Activated T-helper 1 cell treated with anti-CD3 and anti-CD28 coated beads, Interleukin-2, amount 50 U/mL, for 16 hours (primary cell): ENCODE measurements around the gene IGIP.
"Not testable (repeated sequence)": the region's sequence is repeated elsewhere in the genome, so short reads cannot be mapped to it uniquely, and the experiment has no call there.

Experiments
- DNase-seq, 2 donors: peaks; one replicate each; pipeline ENCODE4 v3.0.0-alpha.2; 2020; ENCODE audit warnings: low read depth in 1 of 2, low spot score in 1 of 2

Gene IGIP

GRCh38 chr5:140140435-140140834 is 14.7 kb downstream of the IGIP start:
- no peak for DNase-seq

GRCh38 chr5:140141241-140141640 is 15.5 kb downstream of the IGIP start:
- no peak for DNase-seq

GRCh38 chr5:140142246-140142645 is 16.5 kb downstream of the IGIP start:
- no peak for DNase-seq

GRCh38 chr5:140142856-140143255 is 17.1 kb downstream of the IGIP start:
- no peak for DNase-seq

- DNase-seq: no peak
Observed at GRCh38 chr5:140143521-140144258, 18.0 kb downstream of the IGIP start.

- no peak for DNase-seq
Observed at GRCh38 chr5:140145256-140145655, 19.5 kb downstream of the IGIP start.

- DNase-seq: peak in 1 of 2 donors; percentile 29
Observed at GRCh38 chr5:140145818-140146522, 20.2 kb downstream of the IGIP start.

- no peak for DNase-seq
Observed at GRCh38 chr5:140146523-140146842, 20.7 kb downstream of the IGIP start.

- no peak for DNase-seq
Observed at GRCh38 chr5:140147460-140147859, 21.7 kb downstream of the IGIP start.

- no peak for DNase-seq
Observed at GRCh38 chr5:140148508-140148907, 22.8 kb downstream of the IGIP start.

GRCh38 chr5:140150201-140150600 is 24.5 kb downstream of the IGIP start:
- DNase-seq: no peak

GRCh38 chr5:140151144-140152021 is 25.6 kb downstream of the IGIP start:
- DNase-seq: no peak

- no peak for DNase-seq
Observed at GRCh38 chr5:140152022-140152999, 26.6 kb downstream of the IGIP start.

- DNase-seq: no peak
Observed at GRCh38 chr5:140153255-140153654, 27.5 kb downstream of the IGIP start.

GRCh38 chr5:140153905-140154304 is 28.2 kb downstream of the IGIP start:
- DNase-seq: no peak

GRCh38 chr5:140154710-140155381 is 29.1 kb downstream of the IGIP start:
- not testable (repeated sequence) for DNase-seq

GRCh38 chr5:140157032-140157781 is 31.5 kb downstream of the IGIP start:
- DNase-seq: peak; percentile 72 to 78

- DNase-seq: no peak
Observed at GRCh38 chr5:140159014-140159927, 33.5 kb downstream of the IGIP start.
